IMR-90 (cell line): Measurements from ENCODE around the gene HDAC9. TPM values are rescaled to one million over a fixed set of nuclear protein-coding genes. Genes with fewer than 3 reads are reported as not detected.
A peak's percentile ranks its signal among the peaks of the same experiment; 100 is the strongest.

Source experiments
- ATAC-seq: fragments of 200-7000 bp; cut with Tn5 transposase; 2 replicates; pipeline ENCODE4 v1.9.1; 2020; ENCODE audit warnings: low read depth, mild to moderate bottlenecking, moderate library complexity
- BruUV-seq: library from RNA; stranded (reverse); fragments of 400-500 nt; replicated peaks from 2 replicates; lab custom pipeline; 2021; lab: Mats Ljungman, UMichigan
- CTCF ChIA-PET: fragments of 300-600 bp; formaldehyde crosslinking; extraction: SDS; loops from one replicate; lab custom pipeline; 2021; ENCODE audit warnings: antibody characterized with exemption; lab: Yijun Ruan, JAX
- POLR2A ChIA-PET: fragments of 300-600 bp; sonication (Branson Sonifier 250); formaldehyde crosslinking; loops from one replicate; lab custom pipeline; 2022; ENCODE audit warnings: antibody characterized with exemption; ENCODE audit not compliant: unreplicated experiment; lab: Charles Lee
- DNase-seq: peaks from one replicate; pipeline ENCODE4 v3.0.0; 2013
- H2AFZ ChIP-seq: replicated peaks from 2 replicates; pipeline ENCODE3; 2013; ENCODE audit warnings: low read length, mild to moderate bottlenecking; ENCODE audit not compliant: poor library complexity
- H2AK5ac ChIP-seq: 2 replicates; pipeline ENCODE4 v1.6.1; 2013; ENCODE audit warnings: low read depth, low read length, inconsistent platforms
- H2AK9ac ChIP-seq: replicated peaks from 2 replicates; pipeline ENCODE3; 2013; ENCODE audit warnings: mild to moderate bottlenecking, low read depth, low read length, moderate library complexity; ENCODE audit not compliant: poor library complexity
- H2BK120ac ChIP-seq: 2 replicates; pipeline ENCODE4 v1.6.1; 2013; ENCODE audit warnings: low read depth, low read length, inconsistent platforms
- H2BK15ac ChIP-seq: 3 replicates; pipeline ENCODE4 v1.6.1; 2013; ENCODE audit warnings: low read depth, low read length, inconsistent platforms
- H2BK20ac ChIP-seq: 2 replicates; pipeline ENCODE4 v1.6.1; 2013; ENCODE audit warnings: low read depth, mild to moderate bottlenecking, inconsistent platforms, low read length, moderate library complexity
- H2BK5ac ChIP-seq: 2 replicates; pipeline ENCODE4 v1.6.1; 2013; ENCODE audit warnings: mild to moderate bottlenecking, low read depth, low read length, inconsistent platforms; ENCODE audit not compliant: poor library complexity, severe bottlenecking
- H3K14ac ChIP-seq: replicated peaks from 2 replicates; pipeline ENCODE4 v1.6.1; 2013; ENCODE audit warnings: low read depth, low read length, inconsistent platforms
- H3K18ac ChIP-seq: 2 replicates; pipeline ENCODE4 v1.6.1; 2013; ENCODE audit warnings: low read depth, low read length, control low read depth
- H3K23ac ChIP-seq: 2 replicates; pipeline ENCODE4 v1.6.1; 2013; ENCODE audit warnings: low read depth, low read length, inconsistent platforms
- H3K27ac ChIP-seq: 2 replicates; pipeline ENCODE4 v1.5.1; 2013; ENCODE audit warnings: mild to moderate bottlenecking, control low read depth, low read length; ENCODE audit not compliant: insufficient read depth
- H3K27me3 ChIP-seq: 2 replicates; pipeline ENCODE4 v1.6.1; 2013; ENCODE audit warnings: low read length; ENCODE audit not compliant: control insufficient read depth, insufficient read depth
- H3K36me3 ChIP-seq: 2 replicates; pipeline ENCODE4 v1.6.1; 2013; ENCODE audit warnings: low read length, mixed read lengths; ENCODE audit not compliant: control insufficient read depth, insufficient read depth
- H3K4ac ChIP-seq: 2 replicates; pipeline ENCODE4 v1.6.1; 2013; ENCODE audit warnings: low read depth, low read length, inconsistent platforms
- H3K4me1 ChIP-seq: 2 replicates; pipeline ENCODE4 v1.6.1; 2013; ENCODE audit warnings: low read length, mixed read lengths; ENCODE audit not compliant: control insufficient read depth, insufficient read depth
- H3K4me2 ChIP-seq: 2 replicates; pipeline ENCODE4 v1.6.1; 2013; ENCODE audit warnings: low read depth, mild to moderate bottlenecking, control low read depth, low read length, moderate library complexity
- H3K4me3 ChIP-seq: 2 replicates; pipeline ENCODE4 v1.5.1; 2013; ENCODE audit warnings: low read depth, mild to moderate bottlenecking, control low read depth, low read length, moderate library complexity; ENCODE audit not compliant: insufficient read depth
- H3K56ac ChIP-seq: 2 replicates; pipeline ENCODE4 v1.6.1; 2013; ENCODE audit warnings: low read length, inconsistent platforms; ENCODE audit not compliant: insufficient read depth; ENCODE audit errors: extremely low read depth
- H3K79me1 ChIP-seq, 2 experiments: 2 replicates each; pipeline ENCODE4 v1.6.1; 2013; ENCODE audit warnings: low read length in 2 of 2, inconsistent platforms in 1 of 2, low read depth in 1 of 2
- H3K9ac ChIP-seq: 2 replicates; pipeline ENCODE4 v1.6.1; 2013; ENCODE audit warnings: low read depth, low read length, control low read depth
- H3K9me1 ChIP-seq: 2 replicates; pipeline ENCODE4 v1.6.1; 2013; ENCODE audit warnings: low read length, inconsistent platforms; ENCODE audit not compliant: insufficient read depth
- H3K9me3 ChIP-seq: 2 replicates; pipeline ENCODE4 v1.6.1; 2013; ENCODE audit warnings: low read length; ENCODE audit not compliant: control insufficient read depth, insufficient read depth
- H4K20me1 ChIP-seq: 2 replicates; pipeline ENCODE4 v1.6.1; 2013; ENCODE audit warnings: low read length, inconsistent platforms; ENCODE audit not compliant: insufficient read depth
- H4K5ac ChIP-seq: 2 replicates; pipeline ENCODE4 v1.6.1; 2013; ENCODE audit warnings: mild to moderate bottlenecking, low read depth, low read length, control low read depth
- H4K8ac ChIP-seq, 2 experiments: 2 replicates each; pipeline ENCODE4 v1.6.1; 2013; ENCODE audit warnings: low read depth in 2 of 2, low read length in 2 of 2, control low read depth in 1 of 2, inconsistent platforms in 1 of 2
- H4K91ac ChIP-seq: 2 replicates; pipeline ENCODE4 v1.6.1; 2013; ENCODE audit warnings: low read depth, low read length, inconsistent platforms; ENCODE audit not compliant: insufficient read depth
- MAFK ChIP-seq: IDR thresholded peaks from 2 replicates; pipeline ENCODE4 v1.6.1; 2012; ENCODE audit warnings: low read depth, low read length, improper control_type of control experiment
- RCOR1 ChIP-seq: IDR thresholded peaks from 2 replicates; pipeline ENCODE4 v1.6.1; 2012; ENCODE audit warnings: mild to moderate bottlenecking, low read length, improper control_type of control experiment; ENCODE audit not compliant: insufficient replicate concordance
- WGBS, 2 experiments: methylation state at CpG; one replicate each; pipeline versions ENCODE4 v1.1.5 to v1.1.7; 2013; ENCODE audit warnings: missing lambda C conversion rate in 2 of 2; ENCODE audit not compliant: insufficient read length in 1 of 2; ENCODE audit errors: extremely low coverage in 2 of 2; 5-methylcytosine and 5-hydroxymethylcytosine counted together
- dilution Hi-C: fragments of 300-500 bp; cut with HindIII; formaldehyde crosslinking; loops from one replicate; pipeline ENCODE4 v1.14.3; 2018; ENCODE audit warnings: low sequenced_read_pairs; ENCODE audit not compliant: unreplicated experiment
- in situ Hi-C: fragments of 300-500 bp; cut with MboI; formaldehyde crosslinking; loops from 3 replicates; pipeline ENCODE4 v1.14.3; 2019; ENCODE audit warnings: low sequenced_read_pairs, inconsistent platforms, mixed read lengths
- intact Hi-C: fragments of 100-400 bp; cut with micrococcal nuclease; formaldehyde crosslinking; loops from 2 replicates; pipeline ENCODE4 v1.10.0; 2022
- polyA plus RNA-seq, 3 experiments: library from polyadenylated mRNA; depleted of rRNA; stranded (reverse); fragments of >200 nt; gene quantifications; 2 replicates each; pipeline ENCODE4 v1.2.3, GENCODE V29; 2012; ENCODE audit warnings: low replicate concordance in 1 of 3
- total RNA-seq: library from RNA; depleted of rRNA; stranded (reverse); fragments of >200 nt; gene quantifications from 2 replicates; pipeline ENCODE4 v1.2.3, GENCODE V29; 2012

Gene HDAC9
- total and polyA plus RNA-seq, 2 of the 4 experiments (the other 2 are of a cell fraction) = 4.3 to 24.7 TPM

- no peak overlapping the region for H2AFZ ChIP-seq
- peak overlapping the region; percentile 30; the same call in 1 of the 2 replicates for H3K4ac ChIP-seq
- peak overlapping the region; percentile 71; the same call in 1 of the 2 replicates for H4K5ac ChIP-seq
- 0 out of 2 replicates have a peak overlapping the region, but pooled peaks have one; percentile 20 for H3K14ac ChIP-seq
- in situ Hi-C loops = no loop called here
- H2BK15ac ChIP-seq = 0 out of 3 replicates have a peak overlapping the region, but pooled peaks have one; percentile 2
- H3K36me3 ChIP-seq = no peaks in the 10 kb centered on the region
- peak overlapping the region in 1 of 2 experiments; percentile 67; a peak in 3 of 4 replicates for H4K8ac ChIP-seq
- H2BK5ac ChIP-seq = peak overlapping the region; percentile 18
- BruUV-seq = no TSS peak
- no peaks in the 10 kb centered on the region for H4K20me1 ChIP-seq
- no peaks in the 10 kb centered on the region; the same call in 1 of the 2 replicates for H3K9me1 ChIP-seq
- H3K56ac ChIP-seq = no peak overlapping the region
- no peaks in the 10 kb centered on the region for H3K27me3 ChIP-seq
- peak overlapping the region; percentile 25; the same call in 1 of the 2 replicates for H3K23ac ChIP-seq
- no CpG with 5 or more reads among the region's 5 CpGs for WGBS, 2 experiments
- ChIA-PET POLR2A (no interaction called here), CTCF (interaction anchor here (0.6 kb wide), 1 partner anchor 1205 kb away, joined by 3 read pairs; no protein-coding TSS in a partner anchor)
- H3K9ac ChIP-seq = no peak overlapping the region
- H3K18ac ChIP-seq = peak overlapping the region; percentile 83; the same call in 1 of the 2 replicates
- H3K4me1 ChIP-seq = no peaks in the 10 kb centered on the region; the same call in 1 of the 2 replicates
- intact Hi-C loops = no loop called here
- H2AK5ac ChIP-seq = no peak overlapping the region
- H2BK120ac ChIP-seq = peak overlapping the region; percentile 58; the same call in 1 of the 2 replicates
- dilution Hi-C loops = no loop called here
- H2AK9ac ChIP-seq = no peak overlapping the region
- H3K27ac ChIP-seq = peak overlapping the region; percentile 9; the same call in 1 of the 2 replicates
- no peak overlapping the region; the same call in 1 of the 2 replicates for H4K91ac ChIP-seq
- peak overlapping the region; percentile 52; the same call in 1 of the 2 replicates for H2BK20ac ChIP-seq
- H3K4me2 ChIP-seq = peak overlapping the region; percentile 73; the same call in 1 of the 2 replicates
- no peaks in the 10 kb centered on the region for H3K9me3 ChIP-seq
- H3K79me1 ChIP-seq = no peaks in the 10 kb centered on the region
- peak; percentile 71 for DNase-seq
- TF ChIP-seq RCOR1 (no peak), MAFK (0 out of 2 replicates have a peak, but pooled peaks have one; percentile 13)
- peak; percentile 60 for ATAC-seq
- H3K4me3 ChIP-seq = no peak overlapping the region
Measured at GRCh38 chr7:19009241-19009935, 513.8 kb downstream of the HDAC9 start.
